NK-92 treated with Interleukin-12 subunit alpha and Interleukin-12 subunit beta, amount 100 ng/mL, for 24 hours (cell line): Measurements from ENCODE around the gene UBASH3B.
A peak's percentile ranks its signal among the peaks of the same experiment; 100 is the strongest.

ENCODE experiments used
- DNase-seq: peaks from one replicate; lab custom pipeline; 2025; lab: John Stamatoyannopoulos, UW

Gene UBASH3B

GRCh38 chr11:122755409-122755808 is 99.9 kb downstream of the UBASH3B start:
- no peak for DNase-seq

DNA sequence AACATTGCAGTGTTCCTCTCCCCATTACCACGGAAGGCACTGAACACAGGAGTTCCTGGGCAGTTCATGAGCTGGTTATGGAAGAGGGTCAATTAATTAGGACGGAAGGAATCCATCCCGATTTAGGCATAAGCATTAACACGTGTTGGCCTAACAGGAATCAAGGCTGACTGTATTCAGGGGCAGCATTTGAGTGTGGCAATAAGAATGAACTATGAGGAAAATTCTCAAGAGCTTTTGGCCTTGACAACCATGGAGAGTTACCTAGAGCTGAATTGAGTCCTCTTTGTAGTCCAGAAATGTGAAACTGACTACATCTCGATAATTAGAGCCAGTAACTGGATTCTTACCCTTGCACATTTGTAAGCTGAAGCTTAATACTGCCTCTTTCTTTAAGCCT is 100.4 kb downstream of the UBASH3B start:
- DNase-seq, result no peak

DNA sequence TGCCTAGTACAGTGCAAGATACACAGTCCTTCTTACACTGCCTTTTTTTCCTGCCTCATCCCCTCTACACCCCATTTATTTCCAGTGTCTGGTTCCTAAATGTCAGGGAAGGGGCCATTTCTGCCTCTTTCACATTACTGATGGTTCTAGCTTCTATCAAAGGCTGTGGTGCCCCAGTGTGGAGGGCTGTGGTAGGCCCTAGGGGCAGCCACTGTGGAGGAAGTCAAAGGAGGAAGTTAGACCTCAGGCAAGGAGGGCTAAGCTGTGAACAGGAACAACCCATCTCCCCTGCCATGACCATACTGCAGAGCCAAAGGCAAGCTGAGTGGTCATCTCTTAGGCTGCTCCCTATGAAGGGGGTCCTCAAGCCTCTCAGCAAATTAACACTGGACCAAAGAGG is 100.9 kb downstream of the UBASH3B start:
- DNase-seq, result peak; percentile 3

DNA sequence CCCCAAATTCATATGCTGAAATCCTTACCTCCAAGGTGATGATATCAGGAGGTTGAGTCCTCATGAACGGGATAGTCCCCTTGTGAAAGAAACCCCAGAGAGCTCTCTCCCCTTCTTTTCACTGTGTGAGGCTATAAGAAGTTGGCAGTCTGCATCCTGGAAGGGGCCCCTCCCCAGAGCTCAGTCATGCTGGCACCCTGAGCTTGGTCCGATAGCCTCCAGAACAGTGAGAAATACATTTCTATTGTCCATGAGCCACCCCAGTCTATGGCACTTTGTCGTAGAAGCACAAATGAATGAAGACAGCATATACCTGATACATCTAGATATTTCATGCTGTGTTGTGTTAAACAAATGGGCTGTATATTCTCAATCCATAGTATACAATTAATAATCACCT is 101.7 kb downstream of the UBASH3B start:
- no peak for DNase-seq

DNA sequence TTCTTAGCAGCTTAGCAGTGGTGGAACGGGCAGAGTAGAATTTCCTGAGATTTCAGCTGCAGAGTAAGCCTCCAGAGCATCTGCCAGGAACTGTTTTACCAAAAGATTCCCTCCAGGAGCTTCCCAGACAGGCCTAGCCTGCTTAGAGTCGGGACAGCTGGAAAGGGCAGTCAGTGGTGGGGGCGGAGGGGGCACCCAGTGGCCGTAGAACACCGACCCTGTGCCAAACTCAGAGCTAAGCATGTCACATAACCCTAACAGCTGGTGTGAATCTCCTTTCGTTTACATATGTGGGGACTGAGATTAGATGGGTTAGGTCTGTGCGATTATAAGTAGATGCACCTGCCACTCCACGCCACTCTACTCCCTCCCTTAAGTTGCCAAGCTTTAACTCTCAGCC is 102.8 kb downstream of the UBASH3B start:
- DNase-seq, result no peak

GRCh38 chr11:122758974-122759373 is 103.5 kb downstream of the UBASH3B start:
- no peak for DNase-seq

GRCh38 chr11:122763108-122763507 is 107.6 kb downstream of the UBASH3B start:
- no peak for DNase-seq

- no peak for DNase-seq
Observed at GRCh38 chr11:122764371-122765090, 109.0 kb downstream of the UBASH3B start.

- no peak for DNase-seq
Observed at GRCh38 chr11:122765487-122766131, 110.1 kb downstream of the UBASH3B start.

GRCh38 chr11:122769126-122769780 is 113.7 kb downstream of the UBASH3B start:
- no peak for DNase-seq

DNA sequence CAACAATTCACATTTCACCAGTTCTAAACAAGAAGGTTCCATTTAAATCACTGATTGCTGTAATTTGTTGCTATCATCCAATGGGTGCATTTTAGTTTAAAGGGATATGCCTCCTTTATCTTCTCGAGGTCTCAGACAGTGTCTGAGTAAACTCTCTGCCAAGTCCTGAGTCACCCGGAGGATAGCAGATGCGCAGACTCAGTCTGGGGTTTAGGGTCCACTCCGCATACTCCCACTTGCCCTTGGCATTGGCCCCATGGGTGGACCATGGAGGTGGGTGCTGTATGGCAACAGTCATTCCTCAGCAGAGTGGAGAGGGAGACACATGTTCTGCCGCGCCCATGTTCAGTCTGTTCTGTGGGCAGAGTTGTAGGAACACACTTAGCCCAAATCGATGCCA is 117.4 kb downstream of the UBASH3B start:
- DNase-seq, result no peak

- DNase-seq, result no peak
Observed at GRCh38 chr11:122773781-122774266, 118.3 kb downstream of the UBASH3B start.

- no peak for DNase-seq
Observed at GRCh38 chr11:122775675-122776271, 120.3 kb downstream of the UBASH3B start.

- DNase-seq, result no peak
Observed at GRCh38 chr11:122776546-122776945, 121.0 kb downstream of the UBASH3B start.

DNA sequence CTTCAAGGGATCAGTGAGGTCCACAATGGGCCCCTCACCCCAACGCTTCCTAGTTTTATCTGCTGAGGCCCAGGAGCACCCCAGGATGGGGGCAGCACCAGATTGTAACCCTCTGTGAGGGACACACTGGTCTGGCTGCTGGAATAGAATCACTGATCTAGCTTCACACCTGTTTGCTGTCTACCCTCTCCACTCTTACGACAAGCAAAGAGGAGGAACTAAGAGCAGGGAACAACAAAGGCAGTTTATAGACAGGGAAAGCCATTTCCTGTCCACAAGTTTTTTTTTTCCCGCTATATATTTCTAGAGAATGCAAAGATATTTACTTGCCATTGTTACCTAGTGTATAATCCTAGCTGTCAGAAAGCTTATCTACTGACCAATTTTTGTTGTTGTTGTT is 121.8 kb downstream of the UBASH3B start:
- DNase-seq, result no peak

- no peak for DNase-seq
Observed at GRCh38 chr11:122778148-122778547, 122.6 kb downstream of the UBASH3B start.

DNA sequence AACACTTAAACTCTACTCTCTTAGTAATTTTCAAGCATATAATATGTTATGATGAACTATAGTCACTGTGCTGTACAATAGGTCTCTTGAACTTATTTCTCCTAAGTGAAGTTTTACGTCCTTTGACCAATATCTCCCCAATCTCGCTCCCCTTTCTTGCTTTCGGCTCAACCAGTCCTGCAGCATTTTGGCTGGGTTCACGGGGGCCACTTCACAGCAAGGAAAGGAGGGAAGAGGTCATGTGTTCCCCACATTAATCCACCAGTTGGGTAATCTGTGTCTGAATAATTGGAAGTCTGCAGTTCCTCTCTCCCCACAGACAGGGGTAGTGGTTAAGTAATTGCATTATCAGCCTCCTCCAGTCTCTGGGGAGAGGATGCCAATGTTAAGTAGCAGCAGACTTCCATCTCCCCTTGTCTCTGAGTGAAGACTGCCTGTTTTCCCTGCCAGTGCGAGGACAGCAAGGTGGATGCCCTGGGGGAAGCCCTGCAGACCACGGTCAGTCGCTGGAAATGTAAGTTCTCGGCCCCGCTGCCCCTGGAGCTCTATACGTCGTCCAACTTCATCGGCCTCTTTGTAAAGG is 123.6 kb downstream of the UBASH3B start:
- DNase-seq, result no peak

DNA sequence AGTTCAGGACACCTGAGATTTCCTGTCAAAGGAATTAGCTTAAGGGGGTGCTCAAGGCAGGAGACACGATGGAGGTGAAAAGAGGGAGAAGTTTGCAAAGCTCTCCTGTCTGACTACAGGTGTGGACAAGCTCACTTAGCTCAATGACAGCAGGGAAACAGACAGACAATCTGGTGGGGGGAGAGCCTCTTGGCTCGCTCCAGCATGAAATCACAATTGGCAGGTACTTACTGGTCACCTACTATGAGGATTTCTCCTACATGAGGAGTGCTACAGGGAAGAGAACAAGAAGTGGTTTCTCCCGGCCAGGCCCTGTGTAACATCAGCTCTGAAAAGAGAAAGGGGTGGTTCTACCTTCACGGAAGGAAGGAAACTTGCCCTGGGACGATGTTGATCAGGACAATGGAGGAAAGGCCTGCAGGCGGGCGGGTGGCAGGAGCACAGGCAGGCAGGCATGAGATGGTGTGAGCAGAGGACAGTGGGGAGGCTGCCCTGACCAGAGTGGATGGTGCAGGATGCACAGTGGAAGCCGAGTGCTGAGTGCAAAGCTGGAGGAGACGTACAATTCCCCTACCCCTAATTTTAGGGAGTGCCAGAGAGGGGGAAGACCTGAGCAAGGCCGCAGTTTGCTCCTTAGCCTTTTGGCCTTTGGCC is 124.9 kb downstream of the UBASH3B start:
- DNase-seq, result no peak

DNA sequence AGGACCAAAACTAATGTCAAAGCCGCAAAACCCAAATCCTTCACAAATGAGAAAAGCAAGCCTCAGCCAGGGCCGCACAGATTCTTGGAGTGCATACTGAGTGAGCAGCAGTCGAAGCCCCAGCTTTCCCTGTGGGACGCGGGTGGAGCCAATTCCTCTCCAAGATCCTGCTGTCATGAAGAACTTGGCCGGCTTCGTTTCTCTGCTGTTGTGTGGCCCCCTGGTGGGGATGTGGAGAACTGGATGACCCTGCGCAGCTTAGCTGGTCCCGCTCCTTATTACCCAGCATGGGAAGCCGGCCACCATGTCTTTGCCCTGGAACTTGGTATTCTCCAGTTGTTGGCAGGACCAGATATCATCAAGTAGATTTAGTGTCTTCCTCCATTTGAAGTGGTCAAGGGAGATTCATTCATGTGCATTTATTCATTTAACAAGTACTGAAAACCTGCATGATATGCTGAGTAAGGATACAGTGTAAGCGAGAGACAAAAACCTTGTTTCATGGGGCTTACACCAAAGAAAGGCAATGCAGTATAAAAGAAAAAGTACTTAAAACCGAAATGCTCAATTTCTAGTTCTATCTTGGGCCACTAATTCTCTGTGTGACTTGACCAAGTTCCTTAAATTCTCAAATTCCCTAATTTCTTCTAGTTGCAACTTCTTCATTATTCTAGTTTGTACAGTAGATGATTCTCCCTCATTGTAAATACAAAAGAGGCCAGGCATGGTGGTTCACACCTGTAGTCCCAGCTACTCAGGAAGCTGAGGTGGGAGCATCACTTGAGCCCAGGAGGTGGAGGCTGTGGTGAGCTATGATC is 126.1 kb downstream of the UBASH3B start:
- peak; percentile 25 for DNase-seq

DNA sequence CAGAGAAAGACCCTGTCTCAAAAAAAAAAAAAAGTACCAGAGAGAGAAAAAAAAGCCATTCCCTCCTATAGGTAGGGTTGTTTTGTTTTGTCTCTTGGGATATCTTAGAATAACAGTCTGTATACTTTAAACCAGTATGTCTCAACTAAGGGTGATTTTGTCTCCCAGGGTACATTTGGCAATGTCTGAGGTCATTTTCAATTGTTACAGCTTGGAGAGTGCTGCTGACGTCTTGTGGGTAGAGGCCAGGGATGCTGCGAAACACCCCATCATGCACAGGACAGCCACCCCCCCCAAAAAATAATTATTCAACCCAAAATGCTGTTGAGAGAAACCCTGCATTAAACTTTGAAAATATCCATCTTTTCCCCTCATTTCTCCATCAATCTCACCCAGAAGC is 126.7 kb downstream of the UBASH3B start:
- DNase-seq, result no peak
